Tibial artery (tissue), 4 donors: Measurements from ENCODE around the gene SLC8A3.

Source experiments
- DNase-seq, 2 donors: peaks; one replicate each; pipeline ENCODE4 v3.0.0-alpha.2; 2019
- H3K27ac ChIP-seq, 2 donors: fragments of 200-600 bp; sonication (generic) in 1 of 2; 1 replicate in 1 of 2; 2 replicates in 1 of 2; pipeline ENCODE4 v1.5.1; 2018 to 2019; ENCODE audit warnings: mild to moderate bottlenecking in 1 of 2
- H3K27me3 ChIP-seq, 2 donors: fragments of 200-600 bp; sonication (generic) in 1 of 2; one replicate each; pipeline versions ENCODE4 v1.5.1 to v1.6.0; 2016 to 2019
- H3K36me3 ChIP-seq, 3 donors: fragments of 200-600 bp; sonication (generic) in 2 of 3; one replicate each; pipeline ENCODE4 v1.5.1; 2016 to 2019; ENCODE audit warnings: mild to moderate bottlenecking in 2 of 3
- H3K4me1 ChIP-seq, 4 donors: fragments of 200-600 bp; sonication (generic) in 2 of 4; 1 replicate in 3 of 4; 2 replicates in 1 of 4; pipeline ENCODE4 v1.5.1; 2016 to 2019
- H3K4me3 ChIP-seq, 2 donors: fragments of 200-600 bp; sonication (generic) in 1 of 2; 1 replicate in 1 of 2; 2 replicates in 1 of 2; pipeline ENCODE4 v1.5.1; 2018 to 2019; ENCODE audit warnings: mild to moderate bottlenecking in 2 of 2
- H3K9me3 ChIP-seq, 3 donors: fragments of 200-600 bp; sonication (generic) in 1 of 3; one replicate each; pipeline ENCODE4 v1.5.1; 2016 to 2019
- CTCF ChIP-seq, 2 experiments: fragments of 200-600 bp in 1 of 2; fragments of 450-650 bp in 1 of 2; IDR thresholded peaks; one replicate each; pipeline ENCODE4 v1.5.1; 2017 to 2019; ENCODE audit warnings: antibody characterized with exemption in 2 of 2, mild to moderate bottlenecking in 1 of 2, moderate library complexity in 1 of 2
- intact Hi-C: fragments of 100-400 bp; cut with DNase I; formaldehyde crosslinking; loops from one replicate; pipeline ENCODE4 v1.15.0; 2023; ENCODE audit warnings: low total_unique reads

Gene SLC8A3

GRCh38 chr14:70093156-70093555 is 95.6 kb downstream of the SLC8A3 start:
- intact Hi-C loops, result no loop called here
- no peak for DNase-seq
- peaks cover 0 to 39% of the 10 kb centered on the region in 2 donors for H3K27me3 ChIP-seq
- H3K36me3 ChIP-seq, result no peaks in the 10 kb centered on the region
- peaks cover 0 to under 1% (median 0%) of the 10 kb centered on the region in 4 donors for H3K4me1 ChIP-seq
- no peak for TF ChIP-seq CTCF (IDR thresholded peaks at IDR 0.05)
- no peak overlapping the region for H3K27ac ChIP-seq
- no peak overlapping the region for H3K4me3 ChIP-seq
- H3K9me3 ChIP-seq, result no peaks in the 10 kb centered on the region

GRCh38 chr14:70087380-70087697 is 101.4 kb downstream of the SLC8A3 start:
- H3K9me3 ChIP-seq, result no peaks in the 10 kb centered on the region
- intact Hi-C loops, result no loop called here
- TF ChIP-seq CTCF (IDR thresholded peaks at IDR 0.05), result no peak
- no peaks in the 10 kb centered on the region for H3K4me1 ChIP-seq
- no peak overlapping the region for H3K27ac ChIP-seq
- no peak for DNase-seq
- no peaks in the 10 kb centered on the region for H3K36me3 ChIP-seq
- peaks cover 0 to 11% of the 10 kb centered on the region in 2 donors for H3K27me3 ChIP-seq
- H3K4me3 ChIP-seq, result no peak overlapping the region

DNA sequence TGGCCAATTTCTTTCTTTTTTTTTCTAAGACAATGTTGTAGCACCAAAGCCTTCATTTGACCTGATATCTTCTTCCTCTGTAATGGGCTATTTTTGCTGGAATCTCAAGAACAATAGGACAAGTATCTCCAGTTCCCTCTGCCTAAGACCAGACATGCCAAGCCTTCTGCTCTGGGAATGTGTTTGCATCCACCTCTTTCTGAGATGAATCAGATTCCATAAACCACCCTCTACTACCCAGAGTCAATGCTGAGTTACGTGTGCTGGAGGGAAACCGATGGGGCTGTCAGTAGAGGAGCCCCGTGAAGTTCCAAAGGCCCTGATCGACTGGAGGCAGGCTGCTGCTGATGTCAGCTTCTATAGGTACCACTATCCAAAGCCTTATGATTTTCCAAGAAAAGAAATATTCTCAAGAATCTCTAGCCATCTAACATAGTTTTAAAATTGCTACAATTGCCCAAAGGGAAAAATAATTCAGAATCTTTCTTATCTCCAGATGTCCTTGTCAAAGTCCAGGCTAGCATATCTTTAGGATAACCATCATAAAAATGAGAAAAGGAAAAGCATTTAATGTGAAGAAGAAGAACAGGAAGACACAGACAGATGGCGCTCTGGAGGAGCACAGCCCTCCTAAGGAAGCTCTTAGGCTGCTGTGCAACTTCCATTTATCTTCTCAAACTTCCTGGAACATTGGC is 101.9 kb downstream of the SLC8A3 start:
- Histone ChIP-seq H3K4me3 (no peak overlapping the region), H3K27ac (no peak overlapping the region), H3K9me3 (no peaks in the 10 kb centered on the region), H3K27me3 (peaks cover 0 to 11% of the 10 kb centered on the region in 2 donors), H3K36me3 (no peaks in the 10 kb centered on the region), H3K4me1 (no peaks in the 10 kb centered on the region)
- no peak for DNase-seq
- intact Hi-C loops, result no loop called here
- TF ChIP-seq CTCF (IDR thresholded peaks at IDR 0.05), result peak in 1 of 2 experiments; percentile 22

DNA sequence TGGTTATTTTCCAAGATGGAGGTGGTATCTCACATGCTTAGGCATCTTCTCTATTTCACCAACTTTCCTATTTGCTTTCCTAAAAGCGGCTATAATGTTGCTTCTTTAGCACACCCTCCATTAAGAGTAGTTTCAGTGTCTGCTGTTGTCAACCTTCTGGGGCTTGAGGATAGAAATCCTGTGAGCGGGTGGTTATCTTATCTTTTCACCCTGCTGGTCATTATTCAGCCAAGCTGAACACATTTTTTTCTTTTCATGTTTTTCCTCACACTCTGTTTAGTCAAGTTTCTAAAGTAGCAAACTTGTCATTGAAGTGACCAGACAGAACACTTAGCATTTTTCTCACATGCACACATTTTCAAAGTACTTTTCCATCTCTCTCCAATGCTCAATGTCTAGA is 104.5 kb downstream of the SLC8A3 start:
- H3K36me3 ChIP-seq, result no peaks in the 10 kb centered on the region
- no peak for DNase-seq
- peaks cover 0 to 8% of the 10 kb centered on the region in 2 donors for H3K27me3 ChIP-seq
- H3K4me3 ChIP-seq, result no peak overlapping the region
- no peaks in the 10 kb centered on the region for H3K4me1 ChIP-seq
- intact Hi-C loops, result no loop called here
- no peak overlapping the region for H3K27ac ChIP-seq
- no peak for TF ChIP-seq CTCF (IDR thresholded peaks at IDR 0.05)
- no peaks in the 10 kb centered on the region for H3K9me3 ChIP-seq

- no peak for DNase-seq
- Histone ChIP-seq H3K36me3 (no peaks in the 10 kb centered on the region), H3K9me3 (no peaks in the 10 kb centered on the region), H3K27ac (no peak overlapping the region), H3K4me1 (no peaks in the 10 kb centered on the region), H3K4me3 (no peak overlapping the region), H3K27me3 (peaks cover 0 to 12% of the 10 kb centered on the region in 2 donors)
- intact Hi-C loops, result no loop called here
- TF ChIP-seq CTCF (IDR thresholded peaks at IDR 0.05), result no peak
These were observed 106.4 kb downstream of the SLC8A3 start for GRCh38 chr14:70082394-70082793.

DNA sequence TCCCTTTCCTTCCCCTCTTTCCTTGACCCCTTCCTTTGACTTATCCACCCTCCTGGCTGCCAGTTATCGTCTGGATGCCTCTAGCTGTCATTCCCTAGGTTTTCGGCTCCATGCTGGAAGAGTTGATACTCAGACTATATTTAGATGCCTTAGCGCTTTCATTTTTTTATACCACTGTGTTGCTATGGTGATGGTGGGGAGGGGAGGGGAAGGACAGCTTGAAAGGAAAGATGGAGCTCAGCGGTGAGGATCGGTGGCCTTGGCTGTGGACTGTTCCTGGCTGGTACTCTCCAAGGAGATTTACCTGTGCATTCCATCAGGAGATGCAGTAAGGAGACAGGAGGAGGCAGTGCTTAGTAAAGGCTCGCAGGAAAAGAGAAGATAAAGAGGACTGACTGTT is 108.7 kb downstream of the SLC8A3 start:
- no peaks in the 10 kb centered on the region for H3K9me3 ChIP-seq
- H3K4me3 ChIP-seq, result no peak overlapping the region
- no peak for DNase-seq
- H3K27me3 ChIP-seq, result peaks cover 0 to 12% of the 10 kb centered on the region in 2 donors
- intact Hi-C loops, result no loop called here
- TF ChIP-seq CTCF (IDR thresholded peaks at IDR 0.05), result no peak
- H3K36me3 ChIP-seq, result no peaks in the 10 kb centered on the region
- H3K27ac ChIP-seq, result no peak overlapping the region
- no peaks in the 10 kb centered on the region for H3K4me1 ChIP-seq
